ENCODE results near the gene INVS. TPM values are rescaled to one million over a fixed set of nuclear protein-coding genes. Genes with fewer than 3 reads are reported as not detected.
"Not testable (repeated sequence)": the region's sequence is repeated elsewhere in the genome, so short reads cannot be mapped to it uniquely, and the experiment has no call there.

INVS gene
- total and polyA plus RNA-seq, 2 of the 13 experiments (the other 11 are each of a cell fraction or from before 2014, with no cell fraction given) = 11.3 to 16.3 TPM

DNA sequence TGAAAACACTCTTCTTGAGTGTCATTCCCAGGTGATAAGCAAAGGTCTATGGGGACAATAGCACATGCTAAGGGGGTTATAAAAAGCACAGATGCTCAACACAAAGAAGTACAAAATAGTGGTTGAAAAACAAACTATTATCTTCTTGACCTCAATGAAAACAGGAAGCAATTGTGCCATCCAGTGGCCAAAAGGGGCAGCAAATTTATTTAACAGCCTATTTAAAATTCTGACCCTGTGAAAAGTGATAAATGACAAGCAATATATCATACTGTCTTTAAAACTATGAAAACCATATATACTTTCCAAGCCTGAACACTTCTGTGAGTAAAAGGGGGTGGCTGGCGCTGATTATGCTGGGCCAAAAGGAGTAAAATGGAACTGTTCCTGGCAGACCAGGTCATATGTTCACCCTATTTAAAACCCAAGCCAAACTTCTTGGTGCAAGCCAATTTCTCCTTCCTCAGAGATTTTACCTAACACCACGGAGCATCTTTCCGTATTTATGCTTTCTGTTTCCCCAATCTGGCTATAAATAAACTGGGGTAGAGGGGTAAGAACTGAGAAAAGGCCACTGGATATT lies 224.0 kb downstream of the INVS start (continued):
- TF ChIP-seq, protein P1, sequence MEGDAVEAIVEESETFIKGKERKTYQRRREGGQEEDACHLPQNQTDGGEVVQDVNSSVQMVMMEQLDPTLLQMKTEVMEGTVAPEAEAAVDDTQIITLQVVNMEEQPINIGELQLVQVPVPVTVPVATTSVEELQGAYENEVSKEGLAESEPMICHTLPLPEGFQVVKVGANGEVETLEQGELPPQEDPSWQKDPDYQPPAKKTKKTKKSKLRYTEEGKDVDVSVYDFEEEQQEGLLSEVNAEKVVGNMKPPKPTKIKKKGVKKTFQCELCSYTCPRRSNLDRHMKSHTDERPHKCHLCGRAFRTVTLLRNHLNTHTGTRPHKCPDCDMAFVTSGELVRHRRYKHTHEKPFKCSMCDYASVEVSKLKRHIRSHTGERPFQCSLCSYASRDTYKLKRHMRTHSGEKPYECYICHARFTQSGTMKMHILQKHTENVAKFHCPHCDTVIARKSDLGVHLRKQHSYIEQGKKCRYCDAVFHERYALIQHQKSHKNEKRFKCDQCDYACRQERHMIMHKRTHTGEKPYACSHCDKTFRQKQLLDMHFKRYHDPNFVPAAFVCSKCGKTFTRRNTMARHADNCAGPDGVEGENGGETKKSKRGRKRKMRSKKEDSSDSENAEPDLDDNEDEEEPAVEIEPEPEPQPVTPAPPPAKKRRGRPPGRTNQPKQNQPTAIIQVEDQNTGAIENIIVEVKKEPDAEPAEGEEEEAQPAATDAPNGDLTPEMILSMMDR (CRISPR knock-in tag; IDR thresholded peaks at IDR 0.05) = peak; percentile 65
- TF ChIP-seq SETDB1 (CRISPR knock-in tag; IDR thresholded peaks at IDR 0.05; ENCODE audit: borderline replicate concordance) = no peak
- TF ChIP-seq, protein P2, sequence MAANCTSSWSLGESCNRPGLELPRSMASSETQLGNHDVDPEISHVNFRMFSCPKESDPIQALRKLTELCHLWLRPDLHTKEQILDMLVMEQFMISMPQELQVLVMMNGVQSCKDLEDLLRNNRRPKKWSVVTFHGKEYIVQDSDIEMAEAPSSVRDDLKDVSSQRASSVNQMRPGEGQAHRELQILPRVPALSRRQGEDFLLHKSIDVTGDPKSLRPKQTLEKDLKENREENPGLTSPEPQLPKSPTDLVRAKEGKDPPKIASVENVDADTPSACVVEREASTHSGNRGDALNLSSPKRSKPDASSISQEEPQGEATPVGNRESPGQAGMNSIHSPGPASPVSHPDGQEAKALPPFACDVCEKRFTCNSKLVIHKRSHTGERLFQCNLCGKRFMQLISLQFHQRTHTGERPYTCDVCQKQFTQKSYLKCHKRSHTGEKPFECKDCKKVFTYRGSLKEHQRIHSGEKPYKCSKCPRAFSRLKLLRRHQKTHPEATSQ (CRISPR knock-in tag; IDR thresholded peaks at IDR 0.05; ENCODE audit: borderline replicate concordance) = no peak
- TF ChIP-seq SOX6 (IDR thresholded peaks at IDR 0.05) = no peak
- TF ChIP-seq SOX6 (CRISPR knock-in tag; IDR thresholded peaks at IDR 0.05) = no peak

DNA sequence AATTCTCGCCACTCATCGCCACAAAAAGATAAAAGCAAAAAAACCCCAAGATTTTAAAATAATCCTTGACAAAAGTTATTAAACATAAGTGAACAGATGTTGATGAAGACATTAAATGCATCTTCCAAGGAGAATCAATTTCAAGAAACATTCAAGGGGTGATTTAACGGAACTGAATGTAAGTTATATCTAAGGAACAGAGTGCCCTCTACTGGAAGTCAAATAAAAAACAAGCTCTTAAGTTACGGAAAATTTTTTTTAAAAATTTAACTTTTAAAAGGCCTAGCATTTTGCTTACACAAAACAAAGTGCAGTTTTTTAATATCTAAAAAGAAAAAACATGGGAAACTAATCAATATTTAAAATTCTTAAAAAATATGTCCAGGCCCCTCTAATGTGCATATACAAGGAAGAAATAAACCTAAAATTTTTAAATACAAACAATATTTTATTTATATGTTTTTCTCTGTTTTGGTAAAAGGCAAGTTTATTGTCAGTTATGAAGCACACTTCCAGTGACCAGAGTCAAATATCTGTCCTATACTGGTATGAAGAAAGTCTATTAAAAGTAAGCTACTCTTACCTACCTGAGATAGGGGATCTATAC lies 225.7 kb downstream of the INVS start:
- H3K9me3 ChIP-seq (ENCODE audit: low read length) = no peaks in the 10 kb centered on the region
- POLR2A ChIA-PET = no interaction called here
- no TSS peak for BruUV-seq (replicated peaks)

DNA sequence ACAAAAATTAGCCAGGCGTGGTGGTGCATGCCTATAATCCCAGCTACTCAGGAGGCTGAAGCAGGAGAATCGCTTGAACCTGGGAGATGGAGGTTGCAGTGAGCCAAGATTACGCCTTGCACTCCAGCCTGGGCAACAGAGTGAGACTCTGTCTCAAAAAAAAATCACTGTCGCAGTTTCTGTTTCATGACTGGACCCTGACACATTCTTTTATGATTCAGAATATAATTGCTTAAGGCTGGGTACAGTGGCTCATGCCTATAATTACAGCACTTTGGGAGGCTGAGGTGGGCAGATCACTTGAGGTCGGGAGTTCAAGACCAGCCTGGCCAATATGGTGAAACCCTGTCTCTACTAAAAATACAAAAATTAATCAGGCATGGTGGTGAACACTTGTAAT lies 239.7 kb downstream of the INVS start:
- H3K9me3 ChIP-seq (ENCODE audit: low read length); H4K20me1 ChIP-seq (ENCODE audit: insufficient read depth, low read length); FAIRE-seq; H3K27me3 ChIP-seq (ENCODE audit: control insufficient read depth in 1 of 2, insufficient read depth in 2 of 2, low read length in 2 of 2); H2AFZ ChIP-seq (ENCODE audit: low read length); H3K27ac ChIP-seq (ENCODE audit: extremely low read length, insufficient read depth, low read length); ATAC-seq; H3K4me1 ChIP-seq (ENCODE audit: insufficient read depth, low read length); H3K4me3 ChIP-seq (replicated peaks in 1 of 3; ENCODE audit: insufficient read depth in 1 of 3, low read depth in 2 of 3, low read length in 3 of 3); H3K4me2 ChIP-seq (ENCODE audit: low read depth, low read length); CTCF ChIA-PET (ENCODE audit: low intra/inter-chr PET ratio, low total read pairs); BruUV-seq (replicated peaks); intact Hi-C loops (cut with micrococcal nuclease; ENCODE audit: unreplicated experiment); H3K9ac ChIP-seq (ENCODE audit: insufficient read depth, low read depth, low read length); POLR2A ChIA-PET; DNase-seq (ENCODE audit: low spot score): not testable (repeated sequence)
- in situ Hi-C loops (cut with HindIII; ENCODE audit: extremely low pct_ligation_motif_present, low pct_unique_long_range_greater_than_20kb) = loop anchor here (10.0 kb wide), 1 partner anchor 256 kb away; no protein-coding TSS in a partner anchor
- 100% methylated on average over 5 of the region's 5 CpGs for WGBS (ENCODE audit: low lambda C conversion rate)
- Histone ChIP-seq H3K36me3 (replicated peaks in 1 of 2; ENCODE audit: control insufficient read depth in 1 of 2, insufficient read depth in 2 of 2, low read length in 2 of 2) (peaks cover 4 to 48% of the 10 kb centered on the region in 2 experiments), H3K79me2 (ENCODE audit: insufficient read depth, low read length) (peaks cover 42% of the 10 kb centered on the region)

More for the DNA sequence above, 225.7 kb downstream of the INVS start:
- in situ Hi-C loops (cut with HindIII; ENCODE audit: extremely low pct_ligation_motif_present, low pct_unique_long_range_greater_than_20kb) (loop anchor here (25.0 kb wide), 1 partner anchor 287 kb away; no protein-coding TSS in a partner anchor), intact Hi-C loops (cut with micrococcal nuclease; ENCODE audit: unreplicated experiment) (loop anchor here (5.0 kb wide), 1 partner anchor 273 kb away; no protein-coding TSS in a partner anchor)
- no peaks in the 10 kb centered on the region for H3K4me1 ChIP-seq (ENCODE audit: insufficient read depth, low read length)
- no peak overlapping the region for H3K27ac ChIP-seq (ENCODE audit: extremely low read length, insufficient read depth, low read length)
- H2AFZ ChIP-seq (ENCODE audit: low read length) = no peak overlapping the region
- CTCF ChIA-PET (ENCODE audit: low intra/inter-chr PET ratio, low total read pairs) = no interaction called here
- H3K9ac ChIP-seq (ENCODE audit: insufficient read depth, low read depth, low read length) = no peak overlapping the region
- peaks cover 13 to 79% of the 10 kb centered on the region in 2 experiments for H3K36me3 ChIP-seq (replicated peaks in 1 of 2; ENCODE audit: control insufficient read depth in 1 of 2, insufficient read depth in 2 of 2, low read length in 2 of 2)
- no peak for FAIRE-seq
- ATAC-seq = no peak
- peak; percentile 9 for DNase-seq (ENCODE audit: low spot score)
- H3K79me2 ChIP-seq (ENCODE audit: insufficient read depth, low read length) = peaks cover 3% of the 10 kb centered on the region
- H3K4me3 ChIP-seq (replicated peaks in 1 of 3; ENCODE audit: insufficient read depth in 1 of 3, low read depth in 2 of 3, low read length in 3 of 3) = no peak overlapping the region
- TF ChIP-seq STAG1 (CRISPR knock-in tag; IDR thresholded peaks at IDR 0.05) (peak; percentile 20; the same call in 1 of the 2 replicates), CHD4 (IDR thresholded peaks at IDR 0.05; ENCODE audit: borderline replicate concordance, low read length) (no peak)
- H4K20me1 ChIP-seq (ENCODE audit: insufficient read depth, low read length) = peaks cover 7% of the 10 kb centered on the region; the same call in 1 of the 2 replicates
- WGBS (ENCODE audit: low lambda C conversion rate) = 92% methylated on average over 4 of the region's 4 CpGs
- H3K4me2 ChIP-seq (ENCODE audit: low read depth, low read length) = no peak overlapping the region
- H3K27me3 ChIP-seq (ENCODE audit: control insufficient read depth in 1 of 2, insufficient read depth in 2 of 2, low read length in 2 of 2) = no peaks in the 10 kb centered on the region

Measured in HepG2 (cell line).